ENCODE data around the gene NOS2. TPM values are rescaled to one million over a fixed set of nuclear protein-coding genes. Genes with fewer than 3 reads are reported as not detected.
"Not testable (repeated sequence)": the region's sequence is repeated elsewhere in the genome, so short reads cannot be mapped to it uniquely, and the experiment has no call there.

The NOS2 gene
- total RNA-seq, 1 experiment from 2014 or later: not detected

GRCh38 chr17:27825459-27825858, 25.1 kb upstream of the NOS2 start:
- no peak overlapping the region for H3K27ac Mint-ChIP-seq (ENCODE audit: unreplicated experiment)

GRCh38 chr17:27824745-27825144, 24.4 kb upstream of the NOS2 start:
- Mint-ChIP-seq H3K27me3 (ENCODE audit: unreplicated experiment) (peaks cover 35% of the 10 kb centered on the region), H3K27ac (ENCODE audit: unreplicated experiment) (no peak overlapping the region), H3K4me3 (ENCODE audit: low read depth, unreplicated experiment) (no peak overlapping the region), H3K9me3 (ENCODE audit: low read depth, unreplicated experiment) (no peaks in the 10 kb centered on the region), H3K36me3 (ENCODE audit: insufficient read depth, unreplicated experiment) (no peaks in the 10 kb centered on the region), H3K4me1 (ENCODE audit: low read depth, unreplicated experiment) (no peaks in the 10 kb centered on the region)
- no TSS peak for BruUV-seq (replicated peaks)
- CTCF ChIA-PET: no interaction called here
- intact Hi-C loops (cut with micrococcal nuclease; ENCODE audit: unreplicated experiment): no loop called here
- no peak for DNase-seq
- TF ChIP-seq CTCF (IDR thresholded peaks at IDR 0.05; ENCODE audit: unreplicated experiment): no peak

More at GRCh38 chr17:27825459-27825858, 25.1 kb upstream of the NOS2 start:
- H3K9me3 Mint-ChIP-seq (ENCODE audit: low read depth, unreplicated experiment): no peaks in the 10 kb centered on the region
- H3K4me3 Mint-ChIP-seq (ENCODE audit: low read depth, unreplicated experiment): no peak overlapping the region
- no peaks in the 10 kb centered on the region for H3K36me3 Mint-ChIP-seq (ENCODE audit: insufficient read depth, unreplicated experiment)
- CTCF ChIA-PET: interaction anchor here (0.5 kb wide), 1 partner anchor 51 kb away, joined by 3 read pairs; no protein-coding TSS in a partner anchor
- intact Hi-C loops (cut with micrococcal nuclease; ENCODE audit: unreplicated experiment): no loop called here
- no peak for DNase-seq
- TF ChIP-seq CTCF (IDR thresholded peaks at IDR 0.05; ENCODE audit: unreplicated experiment): no peak
- peaks cover 31% of the 10 kb centered on the region for H3K27me3 Mint-ChIP-seq (ENCODE audit: unreplicated experiment)
- BruUV-seq (replicated peaks): no TSS peak
- no peaks in the 10 kb centered on the region for H3K4me1 Mint-ChIP-seq (ENCODE audit: low read depth, unreplicated experiment)

GRCh38 chr17:27824176-27824715, 23.9 kb upstream of the NOS2 start:
- no TSS peak for BruUV-seq (replicated peaks)
- H3K9me3 Mint-ChIP-seq (ENCODE audit: low read depth, unreplicated experiment): no peaks in the 10 kb centered on the region
- H3K27me3 Mint-ChIP-seq (ENCODE audit: unreplicated experiment): peaks cover 35% of the 10 kb centered on the region
- no peak overlapping the region for H3K27ac Mint-ChIP-seq (ENCODE audit: unreplicated experiment)
- H3K4me3 Mint-ChIP-seq (ENCODE audit: low read depth, unreplicated experiment): no peak overlapping the region
- no peak for TF ChIP-seq CTCF (IDR thresholded peaks at IDR 0.05; ENCODE audit: unreplicated experiment)
- no peaks in the 10 kb centered on the region for H3K36me3 Mint-ChIP-seq (ENCODE audit: insufficient read depth, unreplicated experiment)
- no peaks in the 10 kb centered on the region for H3K4me1 Mint-ChIP-seq (ENCODE audit: low read depth, unreplicated experiment)
- intact Hi-C loops (cut with micrococcal nuclease; ENCODE audit: unreplicated experiment): no loop called here
- CTCF ChIA-PET: no interaction called here
- no peak for DNase-seq

GRCh38 chr17:27822108-27822507, 21.8 kb upstream of the NOS2 start:
- H3K9me3 Mint-ChIP-seq (ENCODE audit: low read depth, unreplicated experiment); DNase-seq; BruUV-seq (replicated peaks); H3K36me3 Mint-ChIP-seq (ENCODE audit: insufficient read depth, unreplicated experiment); CTCF ChIA-PET; H3K27ac Mint-ChIP-seq (ENCODE audit: unreplicated experiment); H3K4me1 Mint-ChIP-seq (ENCODE audit: low read depth, unreplicated experiment); intact Hi-C loops (cut with micrococcal nuclease; ENCODE audit: unreplicated experiment); H3K4me3 Mint-ChIP-seq (ENCODE audit: low read depth, unreplicated experiment): not testable (repeated sequence)
- H3K27me3 Mint-ChIP-seq (ENCODE audit: unreplicated experiment): peaks cover 35% of the 10 kb centered on the region

GRCh38 chr17:27821318-27821717, 21.0 kb upstream of the NOS2 start:
- no peak for DNase-seq
- intact Hi-C loops (cut with micrococcal nuclease; ENCODE audit: unreplicated experiment): no loop called here
- CTCF ChIA-PET: no interaction called here
- Mint-ChIP-seq H3K4me3 (ENCODE audit: low read depth, unreplicated experiment) (no peak overlapping the region), H3K27ac (ENCODE audit: unreplicated experiment) (no peak overlapping the region), H3K9me3 (ENCODE audit: low read depth, unreplicated experiment) (no peaks in the 10 kb centered on the region), H3K27me3 (ENCODE audit: unreplicated experiment) (peaks cover 35% of the 10 kb centered on the region), H3K4me1 (ENCODE audit: low read depth, unreplicated experiment) (no peaks in the 10 kb centered on the region), H3K36me3 (ENCODE audit: insufficient read depth, unreplicated experiment) (no peaks in the 10 kb centered on the region)
- TF ChIP-seq CTCF (IDR thresholded peaks at IDR 0.05; ENCODE audit: unreplicated experiment): no peak
- no TSS peak for BruUV-seq (replicated peaks)

All from Calu3 (cell line).